ENCODE measurements around the gene ZNF804A.
"Not testable (repeated sequence)": the region's sequence is repeated elsewhere in the genome, so short reads cannot be mapped to it uniquely, and the experiment has no call there.

ZNF804A gene

DNA sequence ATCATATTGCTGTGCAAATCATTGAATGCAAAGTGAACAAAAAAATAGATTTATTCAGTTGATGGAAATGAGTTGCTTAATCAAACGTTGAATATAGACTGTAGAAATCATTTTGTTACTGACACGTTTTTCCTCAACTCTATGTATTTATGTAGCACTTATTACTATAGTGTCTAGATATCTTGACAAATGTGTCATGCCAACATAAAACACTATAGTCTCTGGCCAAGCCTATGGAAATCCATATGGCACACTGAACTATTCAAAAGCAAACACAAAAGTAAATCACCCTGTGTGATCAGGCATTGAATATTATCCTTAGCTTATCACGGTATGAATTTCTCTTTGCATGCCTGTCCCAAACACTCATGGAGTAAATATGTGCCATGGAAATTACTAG, 131.3 kb downstream of the ZNF804A start:
- TF ChIP-seq POLR2AphosphoS5 (IDR thresholded peaks at IDR 0.05; ENCODE audit: low read depth, low read length) (no peak), PAX5 (IDR thresholded peaks at IDR 0.05; ENCODE audit: insufficient read depth, low read length, severe bottlenecking) (no peak), POLR2A (IDR thresholded peaks at IDR 0.05; ENCODE audit: low read depth, low read length) (no peak), SPI1 (IDR thresholded peaks at IDR 0.05; ENCODE audit: low read depth, low read length) (no peak), POU2F2 (IDR thresholded peaks at IDR 0.05; ENCODE audit: low read depth, low read length) (no peak), TAF1 (IDR thresholded peaks at IDR 0.05; ENCODE audit: low read depth, low read length) (no peak)
- FAIRE-seq = peak; percentile 71
- DNase-seq (ENCODE audit: insufficient read length, low spot score) = no peak

GRCh38 chr2:184730288-184730687, 132.0 kb downstream of the ZNF804A start:
- DNase-seq (ENCODE audit: insufficient read length, low spot score) (no peak), FAIRE-seq (peak; percentile 82)
- TF ChIP-seq POU2F2 (IDR thresholded peaks at IDR 0.05; ENCODE audit: low read depth, low read length) = no peak
- TF ChIP-seq SPI1 (IDR thresholded peaks at IDR 0.05; ENCODE audit: low read depth, low read length) = peak; percentile 97

- no peak for DNase-seq (ENCODE audit: insufficient read length, low spot score)
- TF ChIP-seq TAF1 (IDR thresholded peaks at IDR 0.05; ENCODE audit: low read depth, low read length) (no peak), PAX5 (IDR thresholded peaks at IDR 0.05; ENCODE audit: insufficient read depth, low read length, severe bottlenecking) (no peak), POU2F2 (IDR thresholded peaks at IDR 0.05; ENCODE audit: low read depth, low read length) (no peak), SPI1 (IDR thresholded peaks at IDR 0.05; ENCODE audit: low read depth, low read length) (no peak), POLR2A (IDR thresholded peaks at IDR 0.05; ENCODE audit: low read depth, low read length) (no peak), POLR2AphosphoS5 (IDR thresholded peaks at IDR 0.05; ENCODE audit: low read depth, low read length) (no peak)
- no peak for FAIRE-seq
Observed at GRCh38 chr2:184734338-184734737, 136.0 kb downstream of the ZNF804A start.

GRCh38 chr2:184735611-184736010, 137.3 kb downstream of the ZNF804A start:
- TF ChIP-seq POLR2A (IDR thresholded peaks at IDR 0.05; ENCODE audit: low read depth, low read length) (no peak), PAX5 (IDR thresholded peaks at IDR 0.05; ENCODE audit: insufficient read depth, low read length, severe bottlenecking) (no peak), SPI1 (IDR thresholded peaks at IDR 0.05; ENCODE audit: low read depth, low read length) (no peak), POLR2AphosphoS5 (IDR thresholded peaks at IDR 0.05; ENCODE audit: low read depth, low read length) (no peak), POU2F2 (IDR thresholded peaks at IDR 0.05; ENCODE audit: low read depth, low read length) (no peak), TAF1 (IDR thresholded peaks at IDR 0.05; ENCODE audit: low read depth, low read length) (no peak)
- no peak for DNase-seq (ENCODE audit: insufficient read length, low spot score)
- FAIRE-seq = no peak

DNA sequence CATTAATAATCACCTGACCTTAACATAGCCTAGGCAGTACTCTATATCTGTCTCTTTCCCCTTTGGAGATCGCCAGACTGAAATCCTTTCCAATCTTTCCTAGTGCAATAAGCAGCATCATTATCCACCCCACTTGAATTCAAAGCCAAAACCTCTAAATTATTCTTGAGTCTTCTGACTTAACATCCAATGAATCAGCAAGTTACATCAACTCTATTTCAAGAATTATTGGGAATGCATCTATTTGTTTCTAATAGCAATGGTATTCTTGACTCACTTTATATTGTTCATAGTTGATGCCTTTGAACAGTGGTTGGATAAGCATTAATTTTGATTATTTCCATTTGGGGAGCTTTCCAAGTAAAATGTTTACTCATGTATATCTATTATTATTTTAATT, 144.8 kb downstream of the ZNF804A start:
- TF ChIP-seq PAX5 (IDR thresholded peaks at IDR 0.05; ENCODE audit: insufficient read depth, low read length, severe bottlenecking) (no peak), TAF1 (IDR thresholded peaks at IDR 0.05; ENCODE audit: low read depth, low read length) (no peak), POLR2AphosphoS5 (IDR thresholded peaks at IDR 0.05; ENCODE audit: low read depth, low read length) (no peak), SPI1 (IDR thresholded peaks at IDR 0.05; ENCODE audit: low read depth, low read length) (no peak), POU2F2 (IDR thresholded peaks at IDR 0.05; ENCODE audit: low read depth, low read length) (no peak), POLR2A (IDR thresholded peaks at IDR 0.05; ENCODE audit: low read depth, low read length) (no peak)
- DNase-seq (ENCODE audit: insufficient read length, low spot score) = no peak
- no peak for FAIRE-seq

DNA sequence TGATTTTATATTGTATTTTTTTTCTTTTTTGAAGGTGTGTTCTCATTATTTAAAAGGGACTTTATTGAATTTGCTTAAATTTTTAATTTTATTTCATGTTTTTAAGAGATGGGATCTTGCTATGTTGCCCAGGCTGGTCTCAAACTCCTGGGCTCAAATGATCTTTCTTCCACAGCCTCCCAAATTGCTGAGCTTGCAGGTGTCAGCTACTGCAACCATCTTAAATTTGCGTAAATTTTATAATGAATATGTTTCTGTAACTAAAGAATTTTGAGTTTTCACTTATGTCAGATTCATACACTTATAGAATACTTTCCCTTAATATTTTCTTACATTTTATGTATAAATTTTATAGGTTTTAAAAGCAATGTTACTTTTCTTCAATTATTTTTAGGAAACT, 157.8 kb downstream of the ZNF804A start:
- no peak for FAIRE-seq

DNA sequence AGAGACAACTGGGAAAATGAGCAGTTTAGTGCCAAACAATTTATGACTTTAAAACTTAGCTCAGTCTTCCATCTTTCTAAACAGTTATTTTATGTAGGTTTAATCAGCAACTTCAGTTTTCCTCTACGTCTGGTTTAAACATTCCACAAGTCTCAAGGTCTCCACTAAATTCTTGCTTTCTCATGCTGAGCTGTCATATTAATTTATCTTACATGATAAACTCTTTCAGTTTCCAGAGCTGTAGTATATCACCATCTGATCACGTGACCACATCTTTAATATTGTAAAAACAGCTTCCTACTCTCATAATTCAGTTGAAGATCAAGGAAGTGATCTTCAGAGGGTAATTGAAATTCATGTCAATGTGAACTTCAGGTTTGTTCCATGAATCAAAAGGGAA, 158.6 kb downstream of the ZNF804A start:
- FAIRE-seq (no peak), DNase-seq (ENCODE audit: insufficient read length, low spot score) (no peak)
- TF ChIP-seq POLR2AphosphoS5 (IDR thresholded peaks at IDR 0.05; ENCODE audit: low read depth, low read length) = no peak

More for the DNA sequence above, 157.8 kb downstream of the ZNF804A start:
- DNase-seq (ENCODE audit: insufficient read length, low spot score) = no peak
- TF ChIP-seq POU2F2 (IDR thresholded peaks at IDR 0.05; ENCODE audit: low read depth, low read length) (no peak), PAX5 (IDR thresholded peaks at IDR 0.05; ENCODE audit: insufficient read depth, low read length, severe bottlenecking) (no peak)

DNA sequence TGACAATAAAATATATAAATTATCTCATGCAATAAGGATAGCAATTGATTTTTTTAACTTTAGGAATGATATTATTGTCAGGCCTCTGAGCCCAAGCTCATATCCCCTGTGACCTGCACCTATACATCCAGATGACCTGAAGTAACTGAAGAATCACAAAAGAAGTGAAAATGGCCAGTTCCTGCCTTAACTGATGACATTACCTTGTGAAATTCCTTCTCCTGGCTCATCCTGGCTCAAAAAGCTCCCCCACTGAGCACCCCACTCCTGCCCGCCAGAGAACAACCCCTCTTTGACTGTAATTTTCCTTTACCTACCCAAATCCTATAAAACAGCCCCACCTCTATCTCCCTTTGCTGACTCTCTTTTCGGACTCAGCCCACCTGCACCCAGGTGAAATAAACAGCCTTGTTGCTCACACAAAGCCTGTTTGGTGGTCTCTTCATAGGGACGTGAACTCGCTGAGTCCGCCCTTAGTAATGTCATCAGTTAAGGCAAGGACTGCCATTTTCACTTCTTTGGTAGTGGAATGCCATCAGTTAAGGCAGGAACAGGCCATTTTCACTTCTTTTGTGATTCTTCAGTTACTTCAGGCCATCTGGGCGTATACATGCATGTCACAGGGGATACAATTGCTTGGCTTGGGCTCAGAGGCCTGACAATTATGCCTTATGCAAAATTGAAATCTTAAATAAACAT, 161.4 kb downstream of the ZNF804A start:
- not testable (repeated sequence) for FAIRE-seq; DNase-seq (ENCODE audit: insufficient read length, low spot score)

DNA sequence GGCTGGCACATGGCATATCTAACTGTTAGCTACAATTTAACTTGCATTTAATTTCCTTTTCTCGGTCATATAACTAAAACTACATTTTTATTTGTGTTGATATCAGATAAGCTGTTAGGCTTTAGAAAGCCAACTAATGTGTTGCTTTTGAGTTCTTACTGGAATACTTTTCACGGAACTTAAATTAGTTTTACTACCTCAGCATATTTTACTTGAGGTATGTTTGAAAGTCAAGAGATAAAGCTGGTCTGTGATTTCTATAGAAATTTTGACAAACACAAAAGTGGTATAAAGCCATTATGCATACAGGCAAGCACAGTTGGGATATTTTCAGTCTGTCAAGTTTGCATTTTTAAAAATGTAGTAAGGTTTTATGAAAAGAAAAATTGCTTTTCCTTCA, 162.6 kb downstream of the ZNF804A start:
- TF ChIP-seq SPI1 (IDR thresholded peaks at IDR 0.05; ENCODE audit: low read depth, low read length) (no peak), TAF1 (IDR thresholded peaks at IDR 0.05; ENCODE audit: low read depth, low read length) (no peak), PAX5 (IDR thresholded peaks at IDR 0.05; ENCODE audit: insufficient read depth, low read length, severe bottlenecking) (no peak), POLR2A (IDR thresholded peaks at IDR 0.05; ENCODE audit: low read depth, low read length) (no peak), POU2F2 (IDR thresholded peaks at IDR 0.05; ENCODE audit: low read depth, low read length) (no peak), POLR2AphosphoS5 (IDR thresholded peaks at IDR 0.05; ENCODE audit: low read depth, low read length) (no peak)
- DNase-seq (ENCODE audit: insufficient read length, low spot score) (no peak), FAIRE-seq (no peak)

GRCh38 chr2:184765112-184765895, 167.0 kb downstream of the ZNF804A start:
- FAIRE-seq = peak; percentile 31
- TF ChIP-seq POLR2A (IDR thresholded peaks at IDR 0.05; ENCODE audit: low read depth, low read length) = no peak
- no peak for TF ChIP-seq POU2F2 (IDR thresholded peaks at IDR 0.05; ENCODE audit: low read depth, low read length)
- TF ChIP-seq TAF1 (IDR thresholded peaks at IDR 0.05; ENCODE audit: low read depth, low read length) = peak; percentile 32; the same call in 1 of the 2 replicates
- no peak for DNase-seq (ENCODE audit: insufficient read length, low spot score)

Measured in GM12891 (cell line).